Loucy (cell line): ENCODE results near the gene VAMP4.

Experiments used
- H2AFZ ChIP-seq: fragments of 200-600 bp; sonication (generic); 2 replicates; pipeline ENCODE4 v1.6.0; 2016; ENCODE audit warnings: antibody characterized with exemption, mild to moderate bottlenecking, low read length, moderate library complexity
- H3F3A ChIP-seq: fragments of 200-600 bp; 2 replicates; pipeline ENCODE4 v1.6.0; 2016; ENCODE audit warnings: antibody characterized with exemption, low read depth, mild to moderate bottlenecking
- H3K27me3 ChIP-seq: fragments of 200-600 bp; sonication (generic); 2 replicates; pipeline ENCODE4 v1.6.1; 2014; ENCODE audit warnings: low read length, mild to moderate bottlenecking; ENCODE audit not compliant: insufficient read depth, poor library complexity, severe bottlenecking
- H3K36me3 ChIP-seq: fragments of 200-600 bp; sonication (generic); 2 replicates; pipeline ENCODE4 v1.6.1; 2016; ENCODE audit warnings: low read length; ENCODE audit not compliant: insufficient read depth
- H3K4me1 ChIP-seq: fragments of 200-600 bp; sonication (generic); 2 replicates; pipeline ENCODE4 v1.5.1; 2014; ENCODE audit warnings: low read length, mild to moderate bottlenecking; ENCODE audit not compliant: insufficient read depth, poor library complexity, severe bottlenecking
- H3K4me2 ChIP-seq: fragments of 200-600 bp; sonication (generic); 2 replicates; pipeline ENCODE4 v1.6.0; 2014; ENCODE audit warnings: antibody characterized with exemption, low read length, low read depth, mild to moderate bottlenecking; ENCODE audit not compliant: poor library complexity, severe bottlenecking
- H3K4me3 ChIP-seq: fragments of 200-600 bp; sonication (generic); 2 replicates; pipeline ENCODE4 v1.5.1; 2014; ENCODE audit warnings: low read length, mild to moderate bottlenecking, mixed read lengths; ENCODE audit not compliant: poor library complexity, severe bottlenecking
- H3K79me2 ChIP-seq: fragments of 200-600 bp; sonication (generic); 2 replicates; pipeline ENCODE4 v1.6.1; 2014; ENCODE audit warnings: low read length; ENCODE audit not compliant: insufficient read depth
- H3K9ac ChIP-seq: fragments of 200-600 bp; sonication (generic); 2 replicates; pipeline ENCODE4 v1.6.0; 2014; ENCODE audit warnings: mild to moderate bottlenecking, low read depth, low read length, moderate library complexity; ENCODE audit not compliant: poor library complexity, severe bottlenecking
- H3K9me2 ChIP-seq: fragments of 200-600 bp; sonication (generic); replicated peaks from 2 replicates; pipeline ENCODE4 v1.6.1; 2016; ENCODE audit warnings: low read depth, low read length, mixed read lengths
- H3K9me3 ChIP-seq: fragments of 200-600 bp; sonication (generic); 2 replicates; pipeline ENCODE4 v1.6.1; 2014; ENCODE audit warnings: mild to moderate bottlenecking, antibody characterized with exemption, low read length, low read depth; ENCODE audit not compliant: insufficient read depth
- H4K20me1 ChIP-seq: fragments of 200-600 bp; sonication (generic); 2 replicates; pipeline ENCODE4 v1.6.0; 2014; ENCODE audit warnings: antibody characterized with exemption, low read length, mild to moderate bottlenecking; ENCODE audit not compliant: insufficient read depth, poor library complexity, severe bottlenecking
- EZH2phosphoT487 ChIP-seq: fragments of 200-600 bp; IDR thresholded peaks from 2 replicates; pipeline ENCODE4 v1.6.1; 2018; ENCODE audit warnings: antibody characterized with exemption, mild to moderate bottlenecking, moderate library complexity, borderline replicate concordance
- TF ChIP-seq, protein P1 (sequence below): fragments of 200-600 bp; sonication (generic); conservative IDR thresholded peaks from 2 replicates; pipeline ENCODE4 v1.5.1; 2014; ENCODE audit warnings: mild to moderate bottlenecking, antibody characterized with exemption, low read length

VAMP4 gene

DNA sequence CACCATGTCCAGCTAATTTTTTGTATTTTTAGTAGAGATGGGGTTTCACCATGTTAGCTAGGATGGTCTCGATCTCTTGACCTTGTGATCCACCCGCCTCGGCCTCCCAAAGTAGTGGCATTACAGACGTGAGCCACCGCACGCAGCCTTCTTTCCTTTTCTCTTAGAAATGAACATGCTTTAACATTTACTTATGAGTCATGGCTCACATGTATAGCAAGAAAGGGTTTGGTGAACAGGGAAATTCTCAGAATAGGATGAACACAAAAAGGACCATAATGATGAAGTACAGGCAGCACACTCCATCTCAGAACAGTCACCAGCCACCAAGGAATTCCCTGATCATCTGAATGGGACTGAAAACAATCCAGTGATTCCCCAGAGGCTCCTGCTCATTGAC is 9.4 kb upstream of the VAMP4 start:
- Histone ChIP-seq H3K9ac (no peak overlapping the region), H3K27me3 (no peaks in the 10 kb centered on the region), H3K79me2 (no peaks in the 10 kb centered on the region), H3K9me2 (no peaks in the 10 kb centered on the region), H3K4me3 (no peak overlapping the region), H3K9me3 (no peaks in the 10 kb centered on the region), H4K20me1 (no peaks in the 10 kb centered on the region), H3K4me1 (no peaks in the 10 kb centered on the region), H3F3A (no peaks in the 10 kb centered on the region), H2AFZ (no peak overlapping the region; the same call in 1 of the 2 replicates), H3K4me2 (no peak overlapping the region), H3K36me3 (no peaks in the 10 kb centered on the region)
- TF ChIP-seq, protein P1, sequence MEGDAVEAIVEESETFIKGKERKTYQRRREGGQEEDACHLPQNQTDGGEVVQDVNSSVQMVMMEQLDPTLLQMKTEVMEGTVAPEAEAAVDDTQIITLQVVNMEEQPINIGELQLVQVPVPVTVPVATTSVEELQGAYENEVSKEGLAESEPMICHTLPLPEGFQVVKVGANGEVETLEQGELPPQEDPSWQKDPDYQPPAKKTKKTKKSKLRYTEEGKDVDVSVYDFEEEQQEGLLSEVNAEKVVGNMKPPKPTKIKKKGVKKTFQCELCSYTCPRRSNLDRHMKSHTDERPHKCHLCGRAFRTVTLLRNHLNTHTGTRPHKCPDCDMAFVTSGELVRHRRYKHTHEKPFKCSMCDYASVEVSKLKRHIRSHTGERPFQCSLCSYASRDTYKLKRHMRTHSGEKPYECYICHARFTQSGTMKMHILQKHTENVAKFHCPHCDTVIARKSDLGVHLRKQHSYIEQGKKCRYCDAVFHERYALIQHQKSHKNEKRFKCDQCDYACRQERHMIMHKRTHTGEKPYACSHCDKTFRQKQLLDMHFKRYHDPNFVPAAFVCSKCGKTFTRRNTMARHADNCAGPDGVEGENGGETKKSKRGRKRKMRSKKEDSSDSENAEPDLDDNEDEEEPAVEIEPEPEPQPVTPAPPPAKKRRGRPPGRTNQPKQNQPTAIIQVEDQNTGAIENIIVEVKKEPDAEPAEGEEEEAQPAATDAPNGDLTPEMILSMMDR, result no peak
- TF ChIP-seq EZH2phosphoT487, result no peak

DNA sequence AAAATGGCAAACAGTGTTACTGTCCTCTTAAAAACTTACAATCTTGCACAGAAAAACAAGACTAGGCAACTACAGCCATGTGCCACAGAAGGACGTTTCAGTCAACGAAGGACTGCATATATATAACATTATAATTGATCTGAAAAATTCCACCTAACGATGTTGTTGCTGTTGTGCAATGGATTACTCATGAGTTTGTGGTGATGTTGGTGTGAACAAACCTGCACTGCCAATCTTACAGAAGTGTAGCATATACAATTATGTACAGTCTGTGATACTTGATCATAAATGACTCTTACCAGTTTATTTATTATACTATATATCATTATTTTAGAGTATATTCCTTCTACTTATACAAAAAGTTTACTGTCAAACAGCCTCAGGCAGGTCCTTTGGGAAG is 6.8 kb upstream of the VAMP4 start:
- Histone ChIP-seq H3K9ac (no peak overlapping the region), H3K79me2 (no peaks in the 10 kb centered on the region), H3K4me2 (no peak overlapping the region), H3K9me3 (no peaks in the 10 kb centered on the region), H3K27me3 (no peaks in the 10 kb centered on the region), H2AFZ (no peak overlapping the region), H3K9me2 (no peaks in the 10 kb centered on the region), H3K4me1 (no peaks in the 10 kb centered on the region), H3F3A (no peaks in the 10 kb centered on the region), H3K4me3 (no peak overlapping the region), H4K20me1 (no peaks in the 10 kb centered on the region), H3K36me3 (no peaks in the 10 kb centered on the region)
- TF ChIP-seq EZH2phosphoT487, result no peak
- TF ChIP-seq, protein P1, result no peak

GRCh38 chr1:171744986-171745385 is 3.1 kb upstream of the VAMP4 start:
- TF ChIP-seq, protein P1, result no peak
- no peak for TF ChIP-seq EZH2phosphoT487
- no peaks in the 10 kb centered on the region for H3K36me3 ChIP-seq

More at GRCh38 chr1:171744986-171745385, 3.1 kb upstream of the VAMP4 start:
- Histone ChIP-seq H3F3A (no peaks in the 10 kb centered on the region), H4K20me1 (peaks cover 3% of the 10 kb centered on the region), H3K4me1 (peaks cover 23% of the 10 kb centered on the region), H3K9ac (no peak overlapping the region), H3K27me3 (no peaks in the 10 kb centered on the region), H2AFZ (no peak overlapping the region), H3K4me3 (no peak overlapping the region), H3K9me2 (no peaks in the 10 kb centered on the region), H3K79me2 (peaks cover 25% of the 10 kb centered on the region), H3K9me3 (no peaks in the 10 kb centered on the region), H3K4me2 (no peak overlapping the region)
